Hematopoietic multipotent progenitor cell treated with erythropoietin and hydrocortisone succinate and interleukin-3 and kit ligand, for 17 days (in vitro differentiated cells): ENCODE results near the gene USP26.
"Not testable (repeated sequence)": the region's sequence is repeated elsewhere in the genome, so short reads cannot be mapped to it uniquely, and the experiment has no call there.

ENCODE experiments used
- DNase-seq: peaks from one replicate; pipeline ENCODE4 v3.0.0-alpha.2; 2015; ENCODE audit warnings: low spot score

The USP26 gene

GRCh38 chrX:133033010-133033409 is 63.9 kb downstream of the USP26 start:
- DNase-seq: no peak

- DNase-seq: no peak
Measured at GRCh38 chrX:133018229-133018628, 78.7 kb downstream of the USP26 start.

GRCh38 chrX:133007458-133007857 is 89.5 kb downstream of the USP26 start:
- no peak for DNase-seq

GRCh38 chrX:133005616-133006015 is 91.3 kb downstream of the USP26 start:
- no peak for DNase-seq

GRCh38 chrX:133005042-133005441 is 91.9 kb downstream of the USP26 start:
- DNase-seq: no peak

GRCh38 chrX:132999209-132999608 is 97.7 kb downstream of the USP26 start:
- no peak for DNase-seq

- no peak for DNase-seq
Measured at GRCh38 chrX:132990835-132991234, 106.1 kb downstream of the USP26 start.

GRCh38 chrX:132986556-132986955 is 110.4 kb downstream of the USP26 start:
- no peak for DNase-seq

GRCh38 chrX:132984058-132984650 is 112.8 kb downstream of the USP26 start:
- no peak for DNase-seq

- no peak for DNase-seq
Measured at GRCh38 chrX:132983496-132983895, 113.4 kb downstream of the USP26 start.

- not testable (repeated sequence) for DNase-seq
Measured at GRCh38 chrX:132980035-132980434, 116.9 kb downstream of the USP26 start.
